CD4-positive, alpha-beta T cell treated with Interleukin-21 for 1 hour (primary cell): ENCODE results near the gene HSD17B3.
"Not testable (repeated sequence)": the region's sequence is repeated elsewhere in the genome, so short reads cannot be mapped to it uniquely, and the experiment has no call there.

ENCODE experiments used
- DNase-seq: peaks from one replicate; pipeline ENCODE4 v3.0.0-alpha.2; 2020

The HSD17B3 gene

DNA sequence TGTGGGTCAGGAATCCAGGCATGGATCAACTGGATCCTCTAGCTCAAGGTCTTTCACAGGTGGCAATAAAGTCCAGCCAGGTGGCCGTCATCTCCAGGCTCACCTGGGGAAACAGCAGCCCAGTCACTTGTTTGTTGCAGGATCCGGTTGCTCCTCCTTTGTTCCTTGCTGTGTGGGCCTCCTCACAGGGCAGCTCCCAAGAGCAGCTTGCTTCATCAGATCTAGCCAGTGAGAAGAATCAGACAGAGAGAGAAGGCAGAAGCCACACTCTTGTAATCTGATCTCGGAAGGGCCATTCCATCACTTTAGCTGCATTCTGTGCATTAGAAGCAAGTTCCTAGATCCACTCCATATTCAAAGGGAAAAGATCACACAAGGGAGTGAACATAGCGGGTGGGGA, 3.2 kb upstream of the HSD17B3 start:
- no peak for DNase-seq

DNA sequence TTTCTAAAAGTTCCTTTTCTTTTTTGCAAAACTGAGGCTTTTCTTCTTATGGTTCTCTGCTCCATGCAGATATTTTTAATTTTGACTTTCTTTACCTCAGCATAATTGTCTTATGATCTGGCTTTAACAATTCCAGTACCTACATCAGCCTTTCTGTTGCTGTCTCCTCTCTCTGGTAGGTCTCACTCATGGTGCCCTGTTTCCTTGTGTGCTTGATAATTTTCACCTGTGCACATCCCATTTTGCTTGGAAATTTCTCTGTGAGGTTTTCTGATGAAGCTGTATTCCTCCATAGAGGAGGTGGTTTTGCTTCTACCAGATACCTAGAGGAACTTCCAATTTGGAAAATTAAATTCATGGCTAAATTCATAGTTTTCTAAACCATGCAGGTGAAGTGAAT, 2.3 kb upstream of the HSD17B3 start:
- no peak for DNase-seq

- no peak for DNase-seq
Observed at GRCh38 chr9:96299823-96300222, 2.2 kb downstream of the HSD17B3 start.

- no peak for DNase-seq
Observed at GRCh38 chr9:96294159-96294545, 7.8 kb downstream of the HSD17B3 start.

DNA sequence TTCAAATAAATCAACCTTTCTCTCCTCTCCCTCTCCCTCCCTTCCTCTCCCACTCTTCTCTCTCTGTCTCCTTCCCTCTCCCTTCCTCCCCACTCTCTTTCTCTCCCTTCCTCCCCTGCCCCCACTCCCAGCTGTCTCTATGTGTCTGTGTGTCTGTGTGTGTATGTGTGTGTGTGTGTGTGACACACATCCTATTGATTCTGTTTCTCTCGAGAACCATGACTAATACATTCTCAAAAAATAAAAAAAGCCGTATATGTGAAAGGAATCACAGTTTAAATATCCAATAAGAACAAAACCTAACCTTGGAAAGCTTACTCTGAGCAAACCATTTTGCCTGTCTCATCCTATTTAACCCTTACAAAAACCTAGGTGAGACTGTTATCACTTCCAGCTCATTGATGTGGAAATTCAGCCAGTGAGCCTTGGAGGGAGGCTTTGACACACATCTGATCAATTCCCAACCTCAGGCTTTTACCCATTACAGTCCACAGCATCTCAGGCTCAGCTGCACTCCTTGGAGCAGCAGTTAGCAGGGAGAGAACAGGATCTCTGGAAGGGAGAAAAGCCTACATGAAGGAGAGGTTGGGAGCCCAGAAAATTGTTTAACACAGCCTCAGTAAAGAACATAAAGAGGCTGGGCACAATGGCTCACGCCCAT, 8.3 kb downstream of the HSD17B3 start:
- no peak for DNase-seq

DNA sequence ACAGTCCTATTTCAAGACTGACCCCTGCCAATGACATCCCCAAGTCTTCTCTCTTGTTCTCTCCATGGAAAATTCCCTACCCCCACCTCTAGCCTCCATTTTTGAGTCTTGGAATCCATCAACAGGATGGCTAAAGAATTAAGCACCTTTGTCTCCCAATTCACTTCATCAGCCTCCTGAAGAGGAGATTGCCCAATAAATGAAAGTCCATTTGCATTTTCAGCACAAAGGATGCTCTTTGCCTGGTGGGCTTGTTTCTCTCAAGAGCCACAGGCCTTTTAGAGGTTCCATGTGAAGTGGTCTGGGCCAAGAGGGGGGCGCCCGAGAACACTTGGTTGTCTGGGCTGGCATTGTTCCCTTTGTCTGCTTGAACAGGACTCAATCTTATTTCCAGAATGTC, 12.6 kb downstream of the HSD17B3 start:
- DNase-seq, result no peak

- no peak for DNase-seq
Observed at GRCh38 chr9:96281641-96282040, 20.3 kb downstream of the HSD17B3 start.

DNA sequence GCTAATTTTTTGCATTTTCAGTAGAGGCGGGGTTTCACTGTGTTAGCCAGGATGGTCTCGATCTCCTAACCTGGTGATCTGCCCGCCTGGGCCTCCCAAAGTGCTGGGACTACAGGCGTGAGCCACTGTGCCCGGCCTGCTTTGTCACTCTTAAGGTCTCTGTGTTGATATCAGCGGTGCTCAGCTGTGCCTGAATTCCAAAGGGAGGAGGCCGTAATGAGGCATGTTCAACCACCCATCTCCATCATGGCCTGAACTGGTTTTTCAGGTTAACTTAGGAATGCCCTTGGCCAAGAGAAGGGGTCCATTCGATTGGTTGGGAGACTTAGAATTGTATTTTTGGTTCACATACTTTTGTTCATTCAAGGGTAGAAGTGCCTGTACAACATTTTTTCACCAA, 22.0 kb downstream of the HSD17B3 start:
- DNase-seq, result no peak

- DNase-seq, result no peak
Observed at GRCh38 chr9:96274939-96275338, 27.0 kb downstream of the HSD17B3 start.

GRCh38 chr9:96270236-96270744, 31.7 kb downstream of the HSD17B3 start:
- no peak for DNase-seq

DNA sequence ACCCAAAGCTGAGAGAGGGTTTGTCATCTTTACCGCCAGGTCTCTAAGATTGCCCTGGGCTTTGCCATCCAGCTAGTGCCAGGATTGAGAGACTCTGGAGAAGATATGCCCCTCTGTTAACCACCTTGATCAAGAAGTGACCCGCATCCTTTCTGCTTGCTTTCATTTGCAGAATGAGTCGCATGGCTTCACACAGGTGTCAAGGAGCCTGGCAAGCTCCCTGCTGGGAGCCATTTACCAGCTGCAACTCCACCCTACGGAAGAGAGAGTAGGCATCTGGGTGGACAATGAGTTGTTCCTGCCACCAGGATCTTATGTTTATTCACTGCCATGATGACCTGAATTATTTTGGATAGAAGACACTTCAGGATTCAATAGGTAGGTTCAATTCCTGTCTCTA, 43.0 kb downstream of the HSD17B3 start:
- DNase-seq, result no peak

- no peak for DNase-seq
Observed at GRCh38 chr9:96256800-96257199, 45.2 kb downstream of the HSD17B3 start.

DNA sequence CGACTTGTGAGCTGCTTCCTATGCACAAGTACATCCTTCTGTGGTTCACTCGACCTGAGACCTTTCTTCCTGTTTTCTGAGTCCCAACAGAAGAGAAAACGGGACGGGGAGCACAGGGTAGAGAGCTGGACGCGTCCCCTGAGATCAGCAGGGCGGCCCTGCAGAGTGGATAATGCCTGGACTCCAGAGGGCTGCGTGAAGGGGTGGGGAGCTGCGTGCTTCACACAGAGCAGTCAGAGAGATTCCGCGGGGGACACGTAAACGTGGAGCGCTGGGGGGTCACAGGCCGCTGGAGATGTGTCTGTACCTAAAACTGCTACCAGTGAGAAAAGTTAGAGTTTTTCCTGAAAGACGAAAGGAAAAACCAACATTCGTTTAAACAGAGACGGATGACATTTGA, 46.3 kb downstream of the HSD17B3 start:
- no peak for DNase-seq

DNA sequence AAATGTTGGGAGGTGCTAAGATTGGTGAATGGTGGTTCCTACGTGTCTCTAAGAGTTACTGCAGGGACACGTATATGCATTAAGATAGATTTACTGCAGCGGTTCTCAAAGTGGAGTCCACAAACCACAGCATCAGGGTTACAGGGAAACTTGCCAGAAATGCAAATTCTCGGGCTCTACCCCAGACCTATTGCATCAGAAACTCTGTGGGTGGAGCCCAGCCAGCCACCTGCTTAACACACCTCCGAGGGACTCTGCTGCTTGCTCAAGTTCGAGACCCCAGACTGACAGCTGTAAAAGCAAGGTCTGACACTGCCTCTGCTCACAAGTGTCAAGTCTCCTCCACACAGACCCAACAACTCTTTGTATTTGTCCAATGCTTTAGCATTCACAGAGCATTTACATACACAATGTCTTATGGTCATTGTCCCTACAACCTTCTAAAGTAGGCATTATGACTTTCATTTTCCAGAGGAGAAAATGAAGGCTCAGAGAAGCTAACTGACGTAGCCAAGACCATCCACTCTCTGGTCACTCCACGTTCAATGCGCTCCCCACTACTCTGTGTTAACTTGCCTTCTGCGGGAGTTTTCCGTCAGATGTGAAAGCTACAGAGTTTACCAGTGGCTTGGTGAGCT, 48.8 kb downstream of the HSD17B3 start:
- no peak for DNase-seq

DNA sequence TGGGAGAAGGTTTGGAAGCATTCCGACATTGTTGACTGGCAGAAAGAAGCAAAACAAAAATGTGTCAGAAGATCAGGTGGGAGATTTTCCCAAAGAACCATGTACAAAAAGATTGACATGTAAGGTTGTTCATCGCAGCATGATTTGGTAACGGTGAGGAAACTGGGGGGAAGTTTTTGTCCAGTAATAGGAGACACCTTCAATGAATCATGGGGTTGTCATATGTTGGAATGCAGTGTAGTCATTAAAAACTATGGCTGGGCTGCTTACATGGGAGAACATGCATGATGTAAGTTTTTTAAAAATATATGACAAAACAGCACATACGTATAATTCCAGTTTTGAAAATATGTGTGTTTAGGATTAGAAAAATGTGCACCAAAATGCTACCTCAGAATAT, 50.5 kb downstream of the HSD17B3 start:
- DNase-seq, result no peak

- no peak for DNase-seq
Observed at GRCh38 chr9:96249746-96250145, 52.2 kb downstream of the HSD17B3 start.

GRCh38 chr9:96246267-96246671, 55.7 kb downstream of the HSD17B3 start:
- DNase-seq, result no peak

- DNase-seq, result no peak
Observed at GRCh38 chr9:96245399-96245798, 56.6 kb downstream of the HSD17B3 start.

DNA sequence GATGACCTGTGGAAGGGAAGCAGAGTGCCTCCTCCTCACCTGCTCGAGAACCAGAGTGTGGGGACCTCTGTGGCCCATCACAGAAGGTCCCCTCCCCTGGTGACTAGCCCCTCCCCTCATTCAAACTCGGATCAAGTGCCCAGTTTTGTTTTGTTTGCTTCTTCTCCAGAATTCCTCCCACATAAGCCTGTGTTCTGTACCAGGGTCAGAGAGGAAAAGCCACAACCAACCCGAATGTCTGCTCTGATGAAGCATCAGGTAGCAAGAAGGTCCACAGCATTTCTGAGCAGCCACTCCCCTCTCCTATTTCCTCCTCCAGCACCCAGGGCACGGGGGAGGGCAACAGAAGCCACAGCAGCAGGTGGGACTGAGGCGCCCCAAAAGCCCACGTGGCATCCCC, 58.2 kb downstream of the HSD17B3 start:
- no peak for DNase-seq

GRCh38 chr9:96242811-96243210, 59.2 kb downstream of the HSD17B3 start:
- DNase-seq, result no peak

- DNase-seq, result peak; percentile 41
Observed at GRCh38 chr9:96241391-96241809, 60.6 kb downstream of the HSD17B3 start.

- no peak for DNase-seq
Observed at GRCh38 chr9:96236854-96237550, 65.0 kb downstream of the HSD17B3 start.

DNA sequence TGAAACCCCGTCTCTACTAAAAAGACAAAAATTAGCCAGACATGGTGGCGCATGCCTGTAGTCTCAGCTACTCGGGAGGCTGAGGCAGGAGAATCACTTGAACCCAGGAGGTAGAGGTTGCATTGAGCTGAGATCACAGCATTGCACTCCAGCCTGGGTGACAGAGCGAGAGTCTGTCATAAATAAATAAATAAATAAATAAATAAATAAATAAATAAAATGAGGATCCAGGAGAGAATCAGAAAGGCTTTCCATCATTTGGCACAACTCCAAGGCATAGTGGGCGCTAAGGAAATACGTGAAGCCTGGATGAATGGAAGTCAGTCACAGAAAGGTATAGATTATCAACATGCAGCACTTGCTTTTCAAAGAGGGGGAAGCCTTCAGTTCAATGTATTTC, 65.6 kb downstream of the HSD17B3 start:
- not testable (repeated sequence) for DNase-seq
